Activated naive CD4-positive, alpha-beta T cell treated with anti-CD3 and anti-CD28 coated beads for 36 hours (primary cell): Measurements from ENCODE around the gene GATA5. TPM values are rescaled to one million over a fixed set of nuclear protein-coding genes. Genes with fewer than 3 reads are reported as not detected.

Source experiments
- CTCF ChIA-PET: fragments of 350-600 bp; sonication (Branson Sonifier 250); formaldehyde crosslinking; loops from one replicate; lab custom pipeline; 2021; ENCODE audit warnings: antibody characterized with exemption; lab: Charles Lee
- DNase-seq: peaks from one replicate; pipeline ENCODE4 v3.0.0-alpha.2; 2020
- H3K27ac Mint-ChIP-seq: one replicate; pipeline ENCODE4 v1.8.0; 2021; ENCODE audit warnings: mild to moderate bottlenecking, mixed read lengths
- H3K27me3 Mint-ChIP-seq: one replicate; pipeline ENCODE4 v1.8.0; 2021; ENCODE audit warnings: low read depth, mixed read lengths
- H3K36me3 Mint-ChIP-seq: one replicate; pipeline ENCODE4 v1.8.0; 2021; ENCODE audit warnings: low read depth, mixed read lengths
- H3K4me1 Mint-ChIP-seq: one replicate; pipeline ENCODE4 v1.8.0; 2021; ENCODE audit warnings: low read depth, mixed read lengths
- H3K4me3 Mint-ChIP-seq: one replicate; pipeline ENCODE4 v1.8.0; 2021; ENCODE audit warnings: mild to moderate bottlenecking, moderate library complexity, mixed read lengths
- H3K9me3 Mint-ChIP-seq: one replicate; pipeline ENCODE4 v1.8.0; 2021; ENCODE audit warnings: mixed read lengths
- intact Hi-C: fragments of 100-400 bp; cut with micrococcal nuclease; formaldehyde crosslinking; loops from one replicate; pipeline ENCODE4 v1.15.1; 2023
- total RNA-seq, 2 experiments: library from RNA; stranded (reverse); gene quantifications; one replicate each; pipeline ENCODE4 v1.2.3, GENCODE V29; 2021

GATA5 gene
- not detected for total RNA-seq

GRCh38 chr20:62475772-62476055 lies at the start of gene GATA5:
GATA5 (minus strand) TSS chr20:62475995; CDS start chr20:62475521, 474 bp downstream.
- no peak within 1 kb of the TSS for H3K4me3 Mint-ChIP-seq
- no peak within 1 kb of the TSS for H3K27ac Mint-ChIP-seq
- peaks cover 2% of the 10 kb centered on the region for H3K4me1 Mint-ChIP-seq
- intact Hi-C loops: no loop called here
- H3K9me3 Mint-ChIP-seq: no peaks in the 10 kb centered on the region
- DNase-seq: no peak
- CTCF ChIA-PET: no interaction called here
- peaks cover 44% of the 10 kb centered on the region for H3K27me3 Mint-ChIP-seq
- no peaks in the 10 kb centered on the region for H3K36me3 Mint-ChIP-seq

GRCh38 chr20:62525014-62525413 lies 49.2 kb upstream of the GATA5 start:
- Mint-ChIP-seq H3K9me3 (no peaks in the 10 kb centered on the region), H3K4me3 (no peak overlapping the region), H3K27ac (no peak overlapping the region), H3K36me3 (no peaks in the 10 kb centered on the region), H3K4me1 (peaks cover 16% of the 10 kb centered on the region), H3K27me3 (peaks cover 7% of the 10 kb centered on the region)
- CTCF ChIA-PET: no interaction called here
- intact Hi-C loops: no loop called here
- DNase-seq: no peak

DNA sequence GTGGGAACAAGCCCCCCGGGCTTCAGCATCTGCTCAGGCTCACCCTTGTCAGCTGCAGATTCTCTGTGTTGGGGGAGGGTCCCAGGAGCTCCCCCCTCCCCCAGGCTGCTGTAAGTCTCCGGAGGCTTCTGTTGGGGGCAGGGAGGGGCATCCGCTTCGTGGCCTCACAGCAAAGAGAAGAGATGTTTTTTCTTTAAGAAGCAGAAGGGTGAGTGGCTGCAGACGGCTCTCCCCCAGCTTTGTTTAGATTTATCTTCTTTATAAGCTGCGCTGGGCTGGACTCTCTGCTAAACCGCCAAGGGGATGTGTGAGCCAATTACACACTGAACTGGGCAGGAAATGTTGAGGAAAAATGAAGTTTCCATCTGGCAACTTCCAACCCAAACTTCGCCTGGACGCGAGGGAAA lies 48.7 kb upstream of the GATA5 start:
- H3K27me3 Mint-ChIP-seq: peaks cover 7% of the 10 kb centered on the region
- CTCF ChIA-PET: no interaction called here
- no peak overlapping the region for H3K27ac Mint-ChIP-seq
- intact Hi-C loops: loop anchor here (1.0 kb wide), 1 partner anchor 22 kb away; no protein-coding TSS in a partner anchor
- DNase-seq: no peak
- no peaks in the 10 kb centered on the region for H3K9me3 Mint-ChIP-seq
- H3K4me3 Mint-ChIP-seq: no peak overlapping the region
- peaks cover 16% of the 10 kb centered on the region for H3K4me1 Mint-ChIP-seq
- no peaks in the 10 kb centered on the region for H3K36me3 Mint-ChIP-seq

GRCh38 chr20:62523473-62524203 lies 47.8 kb upstream of the GATA5 start:
- Mint-ChIP-seq H3K27ac (no peak overlapping the region), H3K4me1 (peaks cover 16% of the 10 kb centered on the region), H3K9me3 (no peaks in the 10 kb centered on the region), H3K27me3 (peaks cover 7% of the 10 kb centered on the region), H3K4me3 (no peak overlapping the region), H3K36me3 (no peaks in the 10 kb centered on the region)
- CTCF ChIA-PET: no interaction called here
- peak; percentile 90 for DNase-seq
- intact Hi-C loops: loop anchor here (1.0 kb wide), 1 partner anchor 21 kb away; no protein-coding TSS in a partner anchor

DNA sequence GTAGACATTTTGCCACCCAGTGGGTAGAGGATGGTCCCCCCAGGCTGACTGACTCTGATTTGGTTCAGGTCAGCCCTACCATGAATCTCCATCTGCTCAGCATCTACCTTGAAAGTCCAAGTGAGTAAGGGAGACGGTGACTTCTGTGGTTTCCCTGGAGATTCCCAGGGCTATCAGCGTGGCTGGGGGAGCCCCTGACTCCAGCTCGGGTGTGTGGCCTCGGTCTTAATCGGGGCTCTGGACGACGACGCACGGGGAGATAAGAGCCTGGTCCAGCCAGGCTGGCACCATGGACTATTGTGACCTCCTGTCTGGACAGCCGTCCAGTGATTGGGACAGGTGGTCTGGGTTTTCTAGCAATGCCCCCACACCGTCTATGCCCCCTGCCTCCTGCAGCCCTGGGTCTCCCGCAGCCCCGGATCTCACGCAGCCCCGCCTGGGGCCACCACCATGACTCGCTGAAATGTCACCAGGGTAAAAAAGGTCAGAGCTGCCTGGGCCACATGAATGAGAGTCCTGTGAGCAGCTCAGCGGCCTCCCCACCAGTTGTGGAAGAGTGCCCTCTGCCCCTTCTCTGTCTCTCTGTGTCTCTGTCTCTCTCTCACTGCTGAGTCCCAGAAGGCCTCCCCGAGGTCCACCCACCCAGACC lies 47.1 kb upstream of the GATA5 start:
- Mint-ChIP-seq H3K9me3 (no peaks in the 10 kb centered on the region), H3K27ac (no peak overlapping the region), H3K4me1 (peaks cover 16% of the 10 kb centered on the region), H3K4me3 (no peak overlapping the region), H3K36me3 (no peaks in the 10 kb centered on the region), H3K27me3 (peaks cover 7% of the 10 kb centered on the region)
- intact Hi-C loops: no loop called here
- CTCF ChIA-PET: interaction anchor here (0.8 kb wide), 1 partner anchor 23 kb away, joined by 3 read pairs; no protein-coding TSS in a partner anchor
- peak; percentile 40 for DNase-seq

- H3K27ac Mint-ChIP-seq: no peak overlapping the region
- no peak overlapping the region for H3K4me3 Mint-ChIP-seq
- H3K9me3 Mint-ChIP-seq: no peaks in the 10 kb centered on the region
- CTCF ChIA-PET: no interaction called here
- peaks cover 4% of the 10 kb centered on the region for H3K27me3 Mint-ChIP-seq
- peaks cover 16% of the 10 kb centered on the region for H3K4me1 Mint-ChIP-seq
- DNase-seq: no peak
- no peaks in the 10 kb centered on the region for H3K36me3 Mint-ChIP-seq
- intact Hi-C loops: no loop called here
Measured at GRCh38 chr20:62519826-62520225, 44.0 kb upstream of the GATA5 start.

DNA sequence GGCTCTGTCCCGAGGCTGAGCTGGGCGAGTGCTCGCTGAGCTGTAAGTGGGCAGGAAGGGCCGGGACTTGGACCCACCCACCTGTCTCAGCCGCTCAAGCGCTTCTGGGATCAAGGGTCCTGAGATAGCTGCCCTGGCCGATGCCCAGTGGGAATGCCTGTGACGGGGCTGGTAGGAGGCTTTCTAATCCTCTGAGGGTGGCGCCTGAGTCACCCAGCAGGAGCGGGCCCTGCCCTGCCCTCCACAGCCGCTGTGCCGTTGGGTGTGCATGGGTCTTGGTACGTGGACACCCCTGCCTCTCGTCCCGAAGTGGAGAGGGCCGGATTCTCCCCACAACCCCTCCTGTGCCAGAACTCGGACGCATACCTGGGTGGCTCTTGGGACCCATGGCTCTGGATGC lies 43.1 kb upstream of the GATA5 start:
- no peak overlapping the region for H3K4me3 Mint-ChIP-seq
- H3K36me3 Mint-ChIP-seq: no peaks in the 10 kb centered on the region
- H3K27me3 Mint-ChIP-seq: peaks cover 5% of the 10 kb centered on the region
- intact Hi-C loops: no loop called here
- CTCF ChIA-PET: no interaction called here
- peaks cover 11% of the 10 kb centered on the region for H3K4me1 Mint-ChIP-seq
- no peak for DNase-seq
- no peak overlapping the region for H3K27ac Mint-ChIP-seq
- no peaks in the 10 kb centered on the region for H3K9me3 Mint-ChIP-seq

GRCh38 chr20:62517901-62518610 lies 42.3 kb upstream of the GATA5 start:
- DNase-seq: no peak
- Mint-ChIP-seq H3K4me1 (peaks cover 9% of the 10 kb centered on the region), H3K27me3 (peaks cover 11% of the 10 kb centered on the region), H3K27ac (no peak overlapping the region), H3K9me3 (no peaks in the 10 kb centered on the region), H3K4me3 (no peak overlapping the region), H3K36me3 (no peaks in the 10 kb centered on the region)
- intact Hi-C loops: no loop called here
- CTCF ChIA-PET: interaction anchor here (1.0 kb wide), 1 partner anchor 18 kb away, joined by 4 read pairs; no protein-coding TSS in a partner anchor

DNA sequence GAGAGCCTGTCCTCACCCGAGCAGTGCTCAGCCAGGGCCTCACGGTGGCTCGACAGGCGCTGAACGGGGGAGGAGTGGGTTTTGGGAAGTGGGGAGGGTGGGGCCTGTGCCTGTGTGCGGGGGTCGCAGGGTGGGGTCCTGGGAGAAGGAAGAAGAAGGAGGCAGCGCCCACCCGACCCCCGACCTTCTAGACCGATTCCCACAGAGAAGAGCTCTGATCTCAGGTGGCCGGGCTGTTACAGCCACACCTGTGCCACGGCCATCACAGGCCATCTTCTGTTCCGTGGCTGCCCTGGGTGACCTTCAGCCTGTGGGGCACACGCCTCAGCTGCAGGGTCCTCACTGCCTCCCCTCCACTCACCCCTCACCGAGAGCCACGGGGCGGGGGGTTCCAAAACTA lies 41.4 kb upstream of the GATA5 start:
- intact Hi-C loops: no loop called here
- Mint-ChIP-seq H3K36me3 (no peaks in the 10 kb centered on the region), H3K4me3 (no peak overlapping the region), H3K9me3 (no peaks in the 10 kb centered on the region), H3K27ac (no peak overlapping the region), H3K4me1 (peaks cover 9% of the 10 kb centered on the region), H3K27me3 (peaks cover 15% of the 10 kb centered on the region)
- DNase-seq: no peak
- CTCF ChIA-PET: interaction anchor here (1.0 kb wide), 1 partner anchor 17 kb away, joined by 4 read pairs; no protein-coding TSS in a partner anchor

- Mint-ChIP-seq H3K27ac (no peak overlapping the region), H3K4me3 (no peak overlapping the region), H3K27me3 (peaks cover 15% of the 10 kb centered on the region), H3K36me3 (no peaks in the 10 kb centered on the region), H3K9me3 (no peaks in the 10 kb centered on the region), H3K4me1 (peaks cover 9% of the 10 kb centered on the region)
- DNase-seq: no peak
- CTCF ChIA-PET: no interaction called here
- intact Hi-C loops: no loop called here
Measured at GRCh38 chr20:62516338-62516737, 40.5 kb upstream of the GATA5 start.

GRCh38 chr20:62515826-62516225 lies 40.0 kb upstream of the GATA5 start:
- intact Hi-C loops: no loop called here
- peaks cover 9% of the 10 kb centered on the region for H3K4me1 Mint-ChIP-seq
- no peak overlapping the region for H3K27ac Mint-ChIP-seq
- no peaks in the 10 kb centered on the region for H3K36me3 Mint-ChIP-seq
- H3K27me3 Mint-ChIP-seq: peaks cover 12% of the 10 kb centered on the region
- CTCF ChIA-PET: no interaction called here
- DNase-seq: no peak
- H3K9me3 Mint-ChIP-seq: no peaks in the 10 kb centered on the region
- H3K4me3 Mint-ChIP-seq: no peak overlapping the region

GRCh38 chr20:62515280-62515679 lies 39.5 kb upstream of the GATA5 start:
- Mint-ChIP-seq H3K9me3 (no peaks in the 10 kb centered on the region), H3K36me3 (no peaks in the 10 kb centered on the region), H3K4me3 (no peak overlapping the region), H3K4me1 (peaks cover 9% of the 10 kb centered on the region), H3K27me3 (peaks cover 12% of the 10 kb centered on the region), H3K27ac (no peak overlapping the region)
- CTCF ChIA-PET: no interaction called here
- no peak for DNase-seq
- intact Hi-C loops: no loop called here
